K562 (cell line): ENCODE results near the gene SDS. TPM values are rescaled to one million over a fixed set of nuclear protein-coding genes. Genes with fewer than 3 reads are reported as not detected.

Experiments
- BDP1 ChIP-seq: IDR thresholded peaks from 3 replicates; pipeline ENCODE4 v1.6.1; 2011; ENCODE audit not compliant: insufficient read length, insufficient read depth
- C11orf30 ChIP-seq: fragments of 450-650 bp; IDR thresholded peaks from 2 replicates; pipeline ENCODE4 v1.6.1; 2016; ENCODE audit warnings: low read depth, mild to moderate bottlenecking
- CREB3 ChIP-seq: fragments of 450-650 bp; conservative IDR thresholded peaks from 2 replicates; pipeline ENCODE4 v1.6.1; 2016; ENCODE audit warnings: missing genetic modification characterization, low read depth, mild to moderate bottlenecking, missing compliant biosample characterization, moderate library complexity
- CREB5 ChIP-seq: fragments of 250-450 bp; sonication (Bioruptor Pico); IDR thresholded peaks from 2 replicates; pipeline ENCODE4 v1.5.0; 2020; ENCODE audit warnings: mild to moderate bottlenecking
- CXXC5 ChIP-seq: fragments of 250-450 bp; sonication (Bioruptor Pico); IDR thresholded peaks from 2 replicates; pipeline ENCODE4 v1.8.0; 2022; ENCODE audit warnings: inconsistent platforms, mild to moderate bottlenecking, moderate library complexity
- ESRRA ChIP-seq: fragments of 450-650 bp; IDR thresholded peaks from 2 replicates; pipeline ENCODE4 v1.6.1; 2014; ENCODE audit warnings: low read depth, mild to moderate bottlenecking, moderate library complexity, borderline replicate concordance
- ETS2 ChIP-seq: IDR thresholded peaks from 2 replicates; pipeline ENCODE4 v1.6.1; 2016; ENCODE audit warnings: borderline replicate concordance, missing genetic modification characterization, mild to moderate bottlenecking, moderate library complexity, missing compliant biosample characterization; ENCODE audit not compliant: poor library complexity, severe bottlenecking
- FUS ChIP-seq: fragments of 200-400 bp; formaldehyde crosslinking; optimal IDR thresholded peaks from 2 replicates; pipeline ENCODE3; 2017; ENCODE audit warnings: low read depth, low read length
- HSF4 ChIP-seq: fragments of 250-450 bp; sonication (Bioruptor Pico); IDR thresholded peaks from 2 replicates; pipeline ENCODE4 v2.1.2; 2022; ENCODE audit warnings: mild to moderate bottlenecking, moderate library complexity, borderline replicate concordance
- NCOA2 ChIP-seq, 2 experiments: fragments of 450-650 bp; IDR thresholded peaks; 2 replicates each; pipeline ENCODE4 v1.6.1; 2018; ENCODE audit warnings: mild to moderate bottlenecking in 2 of 2, moderate library complexity in 1 of 2; ENCODE audit not compliant: partially characterized antibody in 2 of 2
- POLR2B ChIP-seq: fragments of 450-650 bp; IDR thresholded peaks from 2 replicates; pipeline ENCODE4 v1.6.1; 2018; ENCODE audit warnings: low read depth; ENCODE audit not compliant: partially characterized antibody
- RFX5 ChIP-seq: IDR thresholded peaks from 2 replicates; pipeline ENCODE4 v1.6.1; 2011; ENCODE audit warnings: low read depth, mild to moderate bottlenecking, improper control_type of control experiment, low read length
- SMARCA4 ChIP-seq: fragments of 450-650 bp; IDR thresholded peaks from 2 replicates; pipeline ENCODE4 v1.6.1; 2016
- SNAPC5 ChIP-seq: fragments of 250-450 bp; sonication (Bioruptor Pico); IDR thresholded peaks from 2 replicates; pipeline ENCODE4 v1.8.0; 2021; ENCODE audit warnings: moderate library complexity, mild to moderate bottlenecking, inconsistent platforms
- TEAD2 ChIP-seq: fragments of 450-650 bp; IDR thresholded peaks from 2 replicates; pipeline ENCODE4 v1.6.1; 2016; ENCODE audit warnings: missing genetic modification characterization, control low read depth, missing compliant biosample characterization
- ZNF589 ChIP-seq: fragments of 200-800 bp; sonication (Bioruptor generic); IDR thresholded peaks from 2 replicates; pipeline ENCODE4 v1.6.1; 2016; ENCODE audit warnings: low read depth, missing genetic modification characterization, missing compliant biosample characterization
- polyA plus RNA-seq, 8 experiments: library from polyadenylated mRNA; depleted of rRNA in 4 of 8; stranded (reverse) in 5 of 8; unstranded in 3 of 8; fragments of >200 nt; fragmentation: Nextera tagmentation in 2 of 8; fragmentation: Illumina TruSeq in 1 of 8; extraction: Ambion mirVana in 2 of 8; extraction: Trizol in 1 of 8; gene quantifications; 2 replicates each; pipeline versions ENCODE4 v1.2.1 to v1.2.3, GENCODE V29; 2011 to 2014; ENCODE audit warnings: inconsistent platforms in 1 of 8, missing spikeins in 1 of 8
- total RNA-seq, 7 experiments: library from RNA; depleted of rRNA in 6 of 7; stranded (reverse); fragments of >200 nt in 6 of 7; fragmentation: Illumina TruSeq in 2 of 7; extraction: Trizol in 2 of 7; gene quantifications; 2 replicates each; pipeline versions ENCODE4 v1.2.1 to v1.2.3, GENCODE V29; 2011 to 2021; ENCODE audit warnings: low replicate concordance in 1 of 7
- TF ChIP-seq, protein P1 (sequence below): fragments of 450-650 bp; formaldehyde crosslinking; IDR thresholded peaks from 2 replicates; pipeline ENCODE4 v1.4.0; 2022; ENCODE audit warnings: missing genetic modification characterization
- TF ChIP-seq, protein P2 (sequence below): fragments of 150-350 bp; IDR thresholded peaks from 2 replicates; pipeline ENCODE4 v1.6.1; 2014; ENCODE audit warnings: low read depth, mild to moderate bottlenecking, low read length, borderline replicate concordance
- TF ChIP-seq, protein P3 (sequence below): fragments of 450-650 bp; formaldehyde crosslinking; IDR thresholded peaks from 2 replicates; pipeline ENCODE4 v1.4.0; 2020; ENCODE audit warnings: mild to moderate bottlenecking, moderate library complexity

Gene SDS
- total and polyA plus RNA-seq, 9 of the 15 experiments (the other 6 are each of a cell fraction or from before 2014, with no cell fraction given): 0.07 to 1.1 (median 0.12) TPM; not detected in 1

DNA sequence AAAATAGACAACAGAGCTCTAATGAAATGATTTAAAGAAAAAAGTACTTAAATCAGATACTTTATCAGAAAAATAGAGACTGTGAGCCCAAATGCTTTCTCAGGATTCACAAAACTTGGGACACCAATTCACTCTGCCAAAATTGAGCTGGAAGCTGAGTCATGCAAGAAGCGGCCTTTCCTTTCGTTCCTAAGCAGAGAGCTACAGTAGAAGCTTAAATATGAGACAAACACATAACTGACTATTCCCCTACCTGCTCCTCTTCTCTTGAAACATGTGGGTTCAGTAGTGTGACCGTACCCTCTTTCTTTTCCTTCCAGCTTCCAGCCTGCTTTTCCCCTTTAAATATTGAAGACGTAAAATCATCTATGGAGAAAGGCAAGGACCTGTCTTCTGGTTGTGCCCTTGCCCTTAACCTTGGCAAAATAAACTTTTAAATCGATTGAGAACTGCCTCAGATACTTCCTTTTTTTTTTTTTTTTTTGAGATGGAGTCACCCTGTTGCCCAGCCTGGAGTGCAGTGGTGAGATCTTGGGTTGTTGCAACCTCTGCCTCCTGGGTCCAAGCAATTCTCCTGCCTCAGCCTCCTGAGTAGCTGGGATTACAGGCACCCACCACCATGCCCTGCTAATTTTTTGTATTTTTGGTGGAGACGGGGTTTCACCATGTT lies 4.4 kb upstream of the SDS start (continued):
- no peak for TF ChIP-seq NCOA2 (IDR thresholded peaks at IDR 0.05; ENCODE audit: partially characterized antibody in 2 of 2)
- TF ChIP-seq POLR2B: no peak
- no peak for TF ChIP-seq FUS
- TF ChIP-seq BDP1: no peak
- TF ChIP-seq SMARCA4: peak; percentile 51; the same call in 1 of the 2 replicates
- TF ChIP-seq HSF4 (CRISPR knock-in tag): no peak
- TF ChIP-seq SNAPC5 (CRISPR knock-in tag): no peak
- TF ChIP-seq, protein P1, sequence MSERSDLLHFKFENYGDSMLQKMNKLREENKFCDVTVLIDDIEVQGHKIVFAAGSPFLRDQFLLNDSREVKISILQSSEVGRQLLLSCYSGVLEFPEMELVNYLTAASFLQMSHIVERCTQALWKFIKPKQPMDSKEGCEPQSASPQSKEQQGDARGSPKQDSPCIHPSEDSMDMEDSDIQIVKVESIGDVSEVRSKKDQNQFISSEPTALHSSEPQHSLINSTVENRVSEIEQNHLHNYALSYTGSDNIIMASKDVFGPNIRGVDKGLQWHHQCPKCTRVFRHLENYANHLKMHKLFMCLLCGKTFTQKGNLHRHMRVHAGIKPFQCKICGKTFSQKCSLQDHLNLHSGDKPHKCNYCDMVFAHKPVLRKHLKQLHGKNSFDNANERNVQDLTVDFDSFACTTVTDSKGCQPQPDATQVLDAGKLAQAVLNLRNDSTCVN (CRISPR knock-in tag): no peak
- no peak for TF ChIP-seq CREB5 (CRISPR knock-in tag)
- no peak for TF ChIP-seq CXXC5 (CRISPR knock-in tag)
- TF ChIP-seq, protein P2, sequence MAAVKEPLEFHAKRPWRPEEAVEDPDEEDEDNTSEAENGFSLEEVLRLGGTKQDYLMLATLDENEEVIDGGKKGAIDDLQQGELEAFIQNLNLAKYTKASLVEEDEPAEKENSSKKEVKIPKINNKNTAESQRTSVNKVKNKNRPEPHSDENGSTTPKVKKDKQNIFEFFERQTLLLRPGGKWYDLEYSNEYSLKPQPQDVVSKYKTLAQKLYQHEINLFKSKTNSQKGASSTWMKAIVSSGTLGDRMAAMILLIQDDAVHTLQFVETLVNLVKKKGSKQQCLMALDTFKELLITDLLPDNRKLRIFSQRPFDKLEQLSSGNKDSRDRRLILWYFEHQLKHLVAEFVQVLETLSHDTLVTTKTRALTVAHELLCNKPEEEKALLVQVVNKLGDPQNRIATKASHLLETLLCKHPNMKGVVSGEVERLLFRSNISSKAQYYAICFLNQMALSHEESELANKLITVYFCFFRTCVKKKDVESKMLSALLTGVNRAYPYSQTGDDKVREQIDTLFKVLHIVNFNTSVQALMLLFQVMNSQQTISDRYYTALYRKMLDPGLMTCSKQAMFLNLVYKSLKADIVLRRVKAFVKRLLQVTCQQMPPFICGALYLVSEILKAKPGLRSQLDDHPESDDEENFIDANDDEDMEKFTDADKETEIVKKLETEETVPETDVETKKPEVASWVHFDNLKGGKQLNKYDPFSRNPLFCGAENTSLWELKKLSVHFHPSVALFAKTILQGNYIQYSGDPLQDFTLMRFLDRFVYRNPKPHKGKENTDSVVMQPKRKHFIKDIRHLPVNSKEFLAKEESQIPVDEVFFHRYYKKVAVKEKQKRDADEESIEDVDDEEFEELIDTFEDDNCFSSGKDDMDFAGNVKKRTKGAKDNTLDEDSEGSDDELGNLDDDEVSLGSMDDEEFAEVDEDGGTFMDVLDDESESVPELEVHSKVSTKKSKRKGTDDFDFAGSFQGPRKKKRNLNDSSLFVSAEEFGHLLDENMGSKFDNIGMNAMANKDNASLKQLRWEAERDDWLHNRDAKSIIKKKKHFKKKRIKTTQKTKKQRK: no peak
- no peak for TF ChIP-seq CREB3 (tag)
- no peak for TF ChIP-seq RFX5
- TF ChIP-seq, protein P3, sequence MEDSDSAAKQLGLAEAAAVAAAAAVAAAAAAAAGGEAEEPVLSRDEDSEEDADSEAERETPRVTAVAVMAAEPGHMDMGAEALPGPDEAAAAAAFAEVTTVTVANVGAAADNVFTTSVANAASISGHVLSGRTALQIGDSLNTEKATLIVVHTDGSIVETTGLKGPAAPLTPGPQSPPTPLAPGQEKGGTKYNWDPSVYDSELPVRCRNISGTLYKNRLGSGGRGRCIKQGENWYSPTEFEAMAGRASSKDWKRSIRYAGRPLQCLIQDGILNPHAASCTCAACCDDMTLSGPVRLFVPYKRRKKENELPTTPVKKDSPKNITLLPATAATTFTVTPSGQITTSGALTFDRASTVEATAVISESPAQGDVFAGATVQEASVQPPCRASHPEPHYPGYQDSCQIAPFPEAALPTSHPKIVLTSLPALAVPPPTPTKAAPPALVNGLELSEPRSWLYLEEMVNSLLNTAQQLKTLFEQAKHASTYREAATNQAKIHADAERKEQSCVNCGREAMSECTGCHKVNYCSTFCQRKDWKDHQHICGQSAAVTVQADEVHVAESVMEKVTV (CRISPR knock-in tag): no peak
- no peak for TF ChIP-seq ETS2 (tag)
- no peak for TF ChIP-seq ZNF589 (CRISPR knock-in tag)
- peak; percentile 83 for TF ChIP-seq C11orf30
- no peak for TF ChIP-seq TEAD2
- peak; percentile 71 for TF ChIP-seq ESRRA
